CD14-positive monocyte (primary cell): Measurements from ENCODE around the gene KIF9. TPM values are rescaled to one million over a fixed set of nuclear protein-coding genes. Genes with fewer than 3 reads are reported as not detected.

Experiments used
- DNase-seq, 3 donors: peaks; one replicate each; pipeline ENCODE4 v3.0.0-alpha.2; 2011 to 2022
- H2AFZ ChIP-seq: 2 replicates; pipeline ENCODE4 v1.6.0; 2012; ENCODE audit warnings: mild to moderate bottlenecking, low read depth, low read length, inconsistent platforms; ENCODE audit not compliant: insufficient read depth, poor library complexity, severe bottlenecking
- H3K27ac ChIP-seq, 2 donors: 1 replicate in 1 of 2; 2 replicates in 1 of 2; pipeline ENCODE4 v1.5.1; 2012 to 2013; ENCODE audit warnings: low read length in 2 of 2, control low read depth in 1 of 2, inconsistent platforms in 1 of 2, low read depth in 1 of 2, mild to moderate bottlenecking in 1 of 2
- H3K27me3 ChIP-seq, 2 donors: one replicate each; pipeline versions ENCODE4 v1.6.0 to v1.6.1; 2011 to 2013; ENCODE audit warnings: low read length in 2 of 2; ENCODE audit not compliant: control insufficient read depth in 2 of 2, insufficient read depth in 2 of 2
- H3K36me3 ChIP-seq, 2 donors: replicated peaks in 1 of 2; 1 replicate in 1 of 2; 2 replicates in 1 of 2; pipeline versions ENCODE4 v1.5.1 to v1.6.1; 2012 to 2013; ENCODE audit warnings: low read length in 2 of 2, control low read depth in 1 of 2, inconsistent platforms in 1 of 2, mild to moderate bottlenecking in 1 of 2; ENCODE audit not compliant: insufficient read depth in 2 of 2, control insufficient read depth in 1 of 2
- H3K4me1 ChIP-seq, 2 donors: 1 replicate in 1 of 2; 2 replicates in 1 of 2; pipeline versions ENCODE4 v1.5.1 to v1.6.1; 2012 to 2013; ENCODE audit warnings: low read length in 2 of 2, control low read depth in 1 of 2, inconsistent platforms in 1 of 2, mild to moderate bottlenecking in 1 of 2, moderate library complexity in 1 of 2; ENCODE audit not compliant: insufficient read depth in 2 of 2, control insufficient read depth in 1 of 2
- H3K4me2 ChIP-seq: replicated peaks from 2 replicates; pipeline ENCODE3; 2012; ENCODE audit warnings: low read length, moderate library complexity, mild to moderate bottlenecking; ENCODE audit not compliant: poor library complexity, severe bottlenecking; ENCODE audit errors: extremely low read depth
- H3K4me3 ChIP-seq, 3 experiments: fragments of 200-600 bp in 1 of 3; sonication (generic) in 1 of 3; replicated peaks in 1 of 3; 1 replicate in 2 of 3; 2 replicates in 1 of 3; pipeline ENCODE4 v1.5.1; 2011 to 2013; ENCODE audit warnings: low read length in 3 of 3, mild to moderate bottlenecking in 3 of 3, control low read depth in 2 of 3, low read depth in 2 of 3, inconsistent platforms in 1 of 3, moderate library complexity in 1 of 3
- H3K79me2 ChIP-seq: 2 replicates; pipeline ENCODE4 v1.6.0; 2012; ENCODE audit warnings: mild to moderate bottlenecking, control low read depth, inconsistent platforms, low read length, moderate library complexity; ENCODE audit not compliant: insufficient read depth
- H3K9ac ChIP-seq: 2 replicates; pipeline ENCODE4 v1.6.0; 2017; ENCODE audit warnings: low read length, mild to moderate bottlenecking; ENCODE audit not compliant: insufficient read depth, poor library complexity, severe bottlenecking
- H3K9me3 ChIP-seq, 2 donors: replicated peaks in 1 of 2; 1 replicate in 1 of 2; 2 replicates in 1 of 2; pipeline versions ENCODE4 v1.5.1 to v1.6.1; 2012 to 2013; ENCODE audit warnings: low read length in 2 of 2, control low read depth in 1 of 2; ENCODE audit not compliant: control insufficient read depth in 1 of 2, insufficient read depth in 1 of 2
- H4K20me1 ChIP-seq: 2 replicates; pipeline ENCODE4 v1.6.0; 2012; ENCODE audit warnings: mild to moderate bottlenecking, low read length, control low read depth, moderate library complexity; ENCODE audit not compliant: insufficient read depth
- H3K27ac Mint-ChIP-seq, 7 donors: one replicate each; pipeline ENCODE4 v1.8.0; 2020; ENCODE audit warnings: mild to moderate bottlenecking in 7 of 7, mixed read lengths in 7 of 7, moderate library complexity in 6 of 7, inconsistent platforms in 2 of 7
- H3K27me3 Mint-ChIP-seq, 3 donors: one replicate each; pipeline ENCODE4 v1.8.0; 2021 to 2022; ENCODE audit warnings: low read depth in 3 of 3, mild to moderate bottlenecking in 3 of 3, mixed read lengths in 3 of 3, moderate library complexity in 3 of 3, inconsistent platforms in 1 of 3
- H3K36me3 Mint-ChIP-seq, 2 donors: one replicate each; pipeline ENCODE4 v1.8.0; 2020; ENCODE audit warnings: mixed read lengths in 2 of 2, inconsistent platforms in 1 of 2, mild to moderate bottlenecking in 1 of 2
- H3K4me1 Mint-ChIP-seq: one replicate; pipeline ENCODE4 v1.8.0; 2020; ENCODE audit warnings: mild to moderate bottlenecking, mixed read lengths
- H3K4me3 Mint-ChIP-seq, 2 donors: one replicate each; pipeline ENCODE4 v1.8.0; 2020; ENCODE audit warnings: mild to moderate bottlenecking in 2 of 2, mixed read lengths in 2 of 2, moderate library complexity in 1 of 2
- H3K9me3 Mint-ChIP-seq, 7 donors: one replicate each; pipeline ENCODE4 v1.8.0; 2020 to 2022; ENCODE audit warnings: mixed read lengths in 7 of 7, mild to moderate bottlenecking in 6 of 7, moderate library complexity in 6 of 7, inconsistent platforms in 2 of 7
- CTCF ChIP-seq: fragments of 200-600 bp; IDR thresholded peaks from one replicate; pipeline ENCODE4 v1.8.0; 2022; ENCODE audit warnings: antibody characterized with exemption, mild to moderate bottlenecking
- WGBS: methylation state at CpG from one replicate; pipeline ENCODE4 v1.1.5; 2013; ENCODE audit warnings: missing lambda C conversion rate; ENCODE audit not compliant: insufficient coverage; 5-methylcytosine and 5-hydroxymethylcytosine counted together
- intact Hi-C, 2 donors: fragments of 100-400 bp; cut with micrococcal nuclease; formaldehyde crosslinking; loops; one replicate each; pipeline versions ENCODE4 v1.15.0 to v1.15.1; 2023
- polyA plus RNA-seq, 3 donors: library from polyadenylated mRNA; depleted of rRNA in 1 of 3; unstranded in 2 of 3; stranded (reverse) in 1 of 3; fragments of 300-500 nt in 2 of 3; fragments of >200 nt in 1 of 3; fragmentation: Illumina TruSeq in 2 of 3; gene quantifications; 1 replicate in 2 of 3; 2 replicates in 1 of 3; pipeline ENCODE4 v1.2.3, GENCODE V29; 2012 to 2021

The KIF9 gene
- polyA plus RNA-seq, 3 donors, result 2.4 to 5.1 (median 3.8) TPM

GRCh38 chr3:47299381-47300318 is 17.1 kb upstream of the KIF9 start:
- no peaks in the 10 kb centered on the region for H3K9me3 ChIP-seq
- Mint-ChIP-seq H3K27me3 (no peaks in the 10 kb centered on the region), H3K27ac (peak overlapping the region; percentile 57 to 80 (median 68)), H3K9me3 (no peaks in the 10 kb centered on the region), H3K4me1 (peaks cover 58% of the 10 kb centered on the region), H3K4me3 (no peak overlapping the region), H3K36me3 (peaks cover 52 to 72% of the 10 kb centered on the region in 2 donors)
- intact Hi-C loops, result no loop called here
- H3K36me3 ChIP-seq, result peaks cover 23 to 44% of the 10 kb centered on the region in 2 donors
- no peak overlapping the region for H3K4me3 ChIP-seq
- no peaks in the 10 kb centered on the region for H3K27me3 ChIP-seq
- peaks cover 93% of the 10 kb centered on the region for H3K79me2 ChIP-seq
- no peak overlapping the region for H3K4me2 ChIP-seq
- peak overlapping the region; percentile 12 to 42 for H3K27ac ChIP-seq
- peaks cover 98% of the 10 kb centered on the region for H4K20me1 ChIP-seq
- peaks cover 32 to 52% of the 10 kb centered on the region in 2 donors for H3K4me1 ChIP-seq
- H3K9ac ChIP-seq, result no peak overlapping the region
- no peak overlapping the region for H2AFZ ChIP-seq
- WGBS, result 93% methylated on average over 4 of the region's 9 CpGs
- TF ChIP-seq CTCF, result no peak
- peak in 2 of 3 donors; percentile 27 to 32 for DNase-seq

GRCh38 chr3:47298439-47298838 is 15.8 kb upstream of the KIF9 start:
- DNase-seq, result no peak
- H3K4me3 Mint-ChIP-seq, result no peak overlapping the region
- H3K27me3 ChIP-seq, result no peaks in the 10 kb centered on the region
- H4K20me1 ChIP-seq, result peaks cover 98% of the 10 kb centered on the region
- peaks cover 41 to 64% of the 10 kb centered on the region in 2 donors for H3K4me1 ChIP-seq
- no peaks in the 10 kb centered on the region for H3K9me3 Mint-ChIP-seq
- intact Hi-C loops, result no loop called here
- H3K79me2 ChIP-seq, result peaks cover 93% of the 10 kb centered on the region
- peak overlapping the region in 1 of 7 donors; percentile 57 for H3K27ac Mint-ChIP-seq
- peaks cover 56 to 67% of the 10 kb centered on the region in 2 donors for H3K36me3 Mint-ChIP-seq
- H2AFZ ChIP-seq, result no peak overlapping the region
- H3K9ac ChIP-seq, result no peak overlapping the region
- H3K36me3 ChIP-seq, result peaks cover 21 to 47% of the 10 kb centered on the region in 2 donors
- no CpG with 5 or more reads among the region's 3 CpGs for WGBS
- no peak overlapping the region for H3K4me2 ChIP-seq
- no peak overlapping the region for H3K4me3 ChIP-seq
- H3K9me3 ChIP-seq, result no peaks in the 10 kb centered on the region
- no peak overlapping the region for H3K27ac ChIP-seq
- H3K27me3 Mint-ChIP-seq, result no peaks in the 10 kb centered on the region
- TF ChIP-seq CTCF, result no peak
- H3K4me1 Mint-ChIP-seq, result peaks cover 68% of the 10 kb centered on the region
